Thoracic aorta endothelial cell (primary cell): ENCODE measurements around the gene IL23R. TPM values are rescaled to one million over a fixed set of nuclear protein-coding genes. Genes with fewer than 3 reads are reported as not detected.

ENCODE experiments used
- small RNA-seq: library from RNA; depleted of rRNA; stranded (forward); fragments of <200 nt; gene quantifications from one replicate; pipeline ENCODE3, GENCODE V24; 2012
- total RNA-seq: library from RNA; depleted of rRNA; stranded (reverse); fragments of >200 nt; gene quantifications from 2 replicates; pipeline ENCODE4 v1.2.3, GENCODE V29; 2012

The IL23R gene, protein sequence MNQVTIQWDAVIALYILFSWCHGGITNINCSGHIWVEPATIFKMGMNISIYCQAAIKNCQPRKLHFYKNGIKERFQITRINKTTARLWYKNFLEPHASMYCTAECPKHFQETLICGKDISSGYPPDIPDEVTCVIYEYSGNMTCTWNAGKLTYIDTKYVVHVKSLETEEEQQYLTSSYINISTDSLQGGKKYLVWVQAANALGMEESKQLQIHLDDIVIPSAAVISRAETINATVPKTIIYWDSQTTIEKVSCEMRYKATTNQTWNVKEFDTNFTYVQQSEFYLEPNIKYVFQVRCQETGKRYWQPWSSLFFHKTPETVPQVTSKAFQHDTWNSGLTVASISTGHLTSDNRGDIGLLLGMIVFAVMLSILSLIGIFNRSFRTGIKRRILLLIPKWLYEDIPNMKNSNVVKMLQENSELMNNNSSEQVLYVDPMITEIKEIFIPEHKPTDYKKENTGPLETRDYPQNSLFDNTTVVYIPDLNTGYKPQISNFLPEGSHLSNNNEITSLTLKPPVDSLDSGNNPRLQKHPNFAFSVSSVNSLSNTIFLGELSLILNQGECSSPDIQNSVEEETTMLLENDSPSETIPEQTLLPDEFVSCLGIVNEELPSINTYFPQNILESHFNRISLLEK
- total RNA-seq = not detected in 2 replicates

DNA sequence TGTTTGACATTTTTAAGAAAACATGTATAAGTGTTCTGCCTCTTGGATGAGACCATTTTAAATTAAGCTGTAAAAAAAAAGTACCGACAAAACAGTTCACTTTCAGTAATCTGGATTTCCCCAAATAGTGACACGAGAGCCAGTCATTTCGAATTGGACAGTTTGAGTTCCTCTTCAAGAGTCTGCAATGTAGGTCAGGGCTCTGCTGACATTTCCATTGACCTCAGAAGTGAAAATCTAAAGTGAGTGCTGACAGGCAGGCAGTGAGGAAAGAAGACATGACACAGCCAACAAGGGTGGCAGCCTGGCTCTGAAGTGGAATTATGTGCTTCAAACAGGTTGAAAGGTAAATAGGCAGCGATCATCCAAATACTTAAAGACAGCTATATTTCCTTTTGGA, at the start of gene IL23R:
TSS of gene IL23R (plus strand) at position 259 of the 400 bp plus-strand sequence. CDS start 1,667 bp downstream, outside the sequence.

DNA sequence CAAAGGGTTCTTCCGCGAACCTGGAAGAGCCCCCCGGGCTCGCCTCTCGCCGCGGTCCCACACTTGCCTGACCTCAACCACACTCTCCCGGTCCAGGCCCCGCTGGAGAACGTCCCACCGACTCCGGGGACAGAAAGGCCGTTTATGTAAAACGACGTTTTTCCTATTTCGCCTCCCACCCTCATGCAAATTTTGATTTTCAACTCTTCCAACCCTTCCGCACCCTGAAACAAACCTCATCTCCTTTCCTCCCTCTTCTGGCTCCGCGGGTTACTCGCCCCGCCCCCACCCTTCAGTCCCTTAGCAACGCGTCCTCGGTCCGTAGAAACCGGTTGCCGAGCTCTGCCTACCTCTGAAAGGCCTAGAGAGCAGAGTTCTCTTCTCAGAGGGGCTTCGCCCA, 31.6 kb upstream of the IL23R start, which contains the start of gene C1orf141:
TSS of gene C1orf141 (minus strand) at position 276 of the 400 bp plus-strand sequence. CDS start 7,730 bp downstream, outside the sequence.

DNA sequence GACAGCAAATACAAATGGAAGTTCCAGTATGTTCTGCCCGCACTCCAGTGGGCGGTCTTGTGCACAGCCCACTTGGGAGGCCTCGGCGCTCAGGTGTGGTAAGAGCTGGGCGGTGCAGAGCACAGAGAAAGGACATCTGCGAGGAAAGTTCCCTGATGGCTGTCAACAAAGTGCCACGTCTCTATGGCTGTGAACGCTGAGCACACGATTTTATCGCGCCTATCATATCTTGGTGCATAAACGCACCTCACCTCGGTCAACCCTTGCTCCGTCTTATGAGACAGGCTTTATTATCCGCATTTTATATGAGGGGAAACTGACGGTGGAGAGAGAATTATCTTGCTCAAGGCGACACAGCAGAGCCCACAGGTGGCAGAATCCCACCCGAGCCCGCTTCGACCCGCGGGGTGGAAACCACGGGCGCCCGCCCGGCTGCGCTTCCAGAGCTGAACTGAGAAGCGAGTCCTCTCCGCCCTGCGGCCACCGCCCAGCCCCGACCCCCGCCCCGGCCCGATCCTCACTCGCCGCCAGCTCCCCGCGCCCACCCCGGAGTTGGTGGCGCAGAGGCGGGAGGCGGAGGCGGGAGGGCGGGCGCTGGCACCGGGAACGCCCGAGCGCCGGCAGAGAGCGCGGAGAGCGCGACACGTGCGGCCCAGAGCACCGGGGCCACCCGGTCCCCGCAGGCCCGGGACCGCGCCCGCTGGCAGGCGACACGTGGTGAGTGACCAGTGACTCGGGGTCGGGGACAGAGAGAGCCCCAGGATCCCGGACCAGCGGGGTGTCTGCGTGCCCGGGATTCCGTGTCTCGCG, 141.2 kb downstream of the IL23R start, which contains the start of gene IL12RB2:
TSS of gene IL12RB2 (plus strand) at position 623 of the 810 bp plus-strand sequence. CDS start 12,496 bp downstream, outside the sequence.

Small RNA genes lying within 50 kb of the gene (small RNA-seq; reads per million reads assigned to genes)
- gene RNU4ATAC4P (not detected), gene RNU6-586P (not detected)

Other genes with a start within 250 kb of the IL23R start
- gene DNAI4, start 241.6 kb upstream of the IL23R start, total RNA-seq = 2.1 and 2.2 TPM in 2 replicates
- gene MIER1, start 241.5 kb upstream of the IL23R start, total RNA-seq = 54.0 and 58.8 TPM in 2 replicates
- gene SLC35D1, start 112.3 kb upstream of the IL23R start, total RNA-seq = 7.7 and 8.2 TPM in 2 replicates
- gene C1orf141, start 31.5 kb upstream of the IL23R start, total RNA-seq = not detected in 2 replicates
- not detected in 2 replicates for gene IL12RB2, start 141.4 kb downstream of the IL23R start, total RNA-seq